HG03520 (cell line): ENCODE data around the gene BUD23.

ENCODE experiments used
- ATAC-seq: cut with Tn5 transposase; IDR thresholded peaks from one replicate; pipeline ENCODE4 v1.9.1; 2021; ENCODE audit warnings: mild to moderate bottlenecking, moderate library complexity; ENCODE audit not compliant: unreplicated experiment

Gene BUD23

DNA sequence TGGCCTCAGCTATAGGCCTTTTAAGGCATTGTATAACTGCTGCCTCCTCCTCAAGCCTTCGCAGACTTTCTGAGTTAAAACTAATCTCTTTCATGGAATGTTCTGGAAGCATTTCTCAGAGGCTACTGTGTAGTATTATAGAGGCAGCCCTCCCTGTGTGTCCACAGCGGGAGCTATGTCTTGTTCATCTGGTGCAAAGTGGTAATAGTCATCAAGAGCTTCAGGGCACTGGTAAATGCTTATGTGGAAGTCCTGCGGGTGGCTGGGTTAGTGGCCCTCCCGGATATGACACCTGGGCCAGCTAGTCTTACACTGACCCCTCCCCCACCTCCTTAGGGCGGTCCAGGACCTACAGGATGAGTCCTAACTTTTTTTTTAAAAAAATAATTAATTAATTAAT is 57.4 kb downstream of the BUD23 start:
- no peak for ATAC-seq

DNA sequence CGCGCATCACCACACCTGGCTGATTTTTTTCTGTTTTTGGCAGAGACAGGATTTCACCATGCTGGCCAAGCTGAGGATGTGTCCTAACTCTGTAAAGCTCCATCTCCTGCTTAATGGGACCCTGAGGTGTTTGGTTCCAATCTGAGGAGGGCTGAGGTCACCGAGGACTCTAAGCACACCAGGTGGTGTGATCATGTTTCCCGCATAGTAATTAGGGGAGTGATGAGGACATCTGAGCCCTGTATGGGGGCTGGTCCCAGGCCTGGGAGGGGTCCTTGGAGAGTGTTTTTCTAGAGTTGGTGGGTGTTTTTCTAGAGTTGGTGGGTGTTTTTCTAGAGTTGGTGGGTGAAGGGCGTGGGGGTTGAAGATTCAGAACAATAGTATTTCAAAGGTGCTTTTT is 58.2 kb downstream of the BUD23 start:
- ATAC-seq = no peak

DNA sequence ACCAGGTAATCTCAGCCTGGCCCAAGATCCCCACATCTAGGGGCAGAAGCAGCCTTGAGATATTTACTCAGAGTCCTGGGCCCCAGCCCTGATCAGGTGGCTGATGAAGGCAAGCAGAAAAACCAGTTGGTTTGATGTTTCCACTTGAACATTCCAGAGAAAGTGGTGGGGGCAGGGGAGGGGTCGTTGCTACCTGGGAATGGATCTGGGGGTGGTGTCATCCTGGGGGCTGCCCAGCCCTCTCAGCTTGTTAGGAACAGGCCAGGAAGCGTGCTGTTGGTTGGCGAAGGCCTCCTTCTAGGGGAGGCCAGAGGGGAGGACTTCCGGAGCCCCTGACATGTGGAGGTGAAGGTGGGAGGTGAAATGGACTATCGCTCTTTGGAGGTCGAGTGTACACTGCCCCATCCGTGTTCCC is 58.9 kb downstream of the BUD23 start:
- no peak for ATAC-seq

DNA sequence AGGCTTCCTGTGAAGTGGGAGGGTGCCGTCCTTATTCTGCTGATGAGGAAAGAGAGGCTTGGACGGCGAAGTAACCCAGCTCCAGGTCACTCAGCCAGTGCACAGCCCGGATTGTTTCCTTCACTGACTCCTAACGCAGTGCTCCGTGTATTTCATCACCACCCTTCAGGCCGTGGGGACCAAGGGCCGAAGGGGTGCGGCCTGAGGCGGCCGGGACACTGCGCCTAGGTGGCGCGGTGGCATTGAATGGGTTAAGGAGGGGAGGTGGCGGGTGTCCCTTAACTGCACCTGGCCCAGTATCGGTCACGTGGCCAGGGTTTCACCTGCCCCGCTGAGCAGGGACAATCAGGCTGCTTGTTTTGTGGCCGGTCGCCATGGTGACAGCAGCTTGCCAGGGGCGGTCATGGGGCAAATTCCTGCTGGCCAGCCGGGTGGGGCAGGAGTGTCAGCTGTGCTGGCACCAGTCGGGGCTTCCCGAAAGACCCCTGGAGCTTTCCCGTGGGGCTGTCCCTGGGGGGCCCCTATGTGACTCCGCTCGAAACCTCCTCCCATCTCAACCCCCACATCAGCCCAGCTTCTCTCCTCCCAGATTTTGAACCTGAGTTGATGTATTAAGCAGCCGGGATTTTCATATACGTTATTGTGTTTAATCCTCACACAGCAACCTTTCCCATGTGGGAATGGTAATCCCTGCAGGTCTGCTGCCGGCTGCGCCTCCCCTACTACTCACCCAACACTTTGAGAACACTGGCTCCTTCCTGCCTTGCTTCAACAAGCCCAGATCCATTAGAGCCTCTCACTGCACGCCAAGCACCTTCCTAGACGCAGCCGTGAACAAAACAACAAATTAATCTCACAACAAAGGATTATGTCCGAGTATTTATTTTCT is 59.6 kb downstream of the BUD23 start:
- no peak for ATAC-seq

DNA sequence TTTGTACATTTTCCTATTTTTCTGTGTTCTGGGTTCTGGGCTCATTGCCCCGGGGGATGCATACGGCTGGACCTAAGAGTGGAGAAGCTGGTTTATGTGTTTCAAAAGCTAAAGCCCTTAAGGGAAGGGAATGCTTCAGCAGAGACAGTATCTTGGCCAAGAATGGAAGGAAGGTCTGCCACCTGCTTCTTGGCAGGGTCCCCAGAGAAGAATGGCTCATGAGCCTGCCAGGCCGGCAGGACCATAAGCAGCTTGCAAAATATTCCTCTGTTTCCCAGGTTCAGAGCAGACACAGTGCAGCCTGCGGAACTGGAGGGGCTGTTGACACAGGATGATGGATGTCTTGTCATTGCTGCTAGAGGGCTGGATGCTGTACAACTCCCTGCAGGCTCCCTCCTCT is 63.0 kb downstream of the BUD23 start:
- ATAC-seq = no peak
